ENCODE data around the gene MACROD2.

MACROD2 gene

DNA sequence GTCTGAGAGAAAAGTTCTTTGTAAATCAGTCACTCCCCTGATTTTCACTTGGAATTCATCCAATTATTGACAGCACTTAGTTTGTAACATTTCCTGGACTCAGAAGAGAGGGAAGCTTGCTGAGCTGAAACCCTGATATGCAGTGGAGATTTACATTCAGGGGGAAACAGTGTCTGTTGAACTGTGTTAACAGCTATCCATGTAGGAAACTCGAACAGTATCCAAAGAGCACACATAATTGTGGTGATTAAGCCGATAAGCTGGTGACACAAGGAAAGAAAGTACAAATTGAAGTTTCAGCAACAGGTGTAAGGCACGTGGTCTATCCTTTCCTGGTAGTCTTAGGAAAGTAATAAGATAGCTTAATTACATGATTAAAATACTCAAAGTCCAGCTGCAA, 420.2 kb downstream of the MACROD2 start:
- ATAC-seq = no peak
- no peak for TF ChIP-seq ZC3H10 (CRISPR knock-in tag; IDR thresholded peaks at IDR 0.05)
- no peak for TF ChIP-seq TCF4 (CRISPR knock-in tag; IDR thresholded peaks at IDR 0.05; ENCODE audit: borderline replicate concordance)
- no peak for TF ChIP-seq ARNTL (CRISPR knock-in tag; IDR thresholded peaks at IDR 0.05; ENCODE audit: borderline replicate concordance, low read depth)
- TF ChIP-seq RARB (CRISPR knock-in tag; IDR thresholded peaks at IDR 0.05) = no peak
- no peak for TF ChIP-seq PPARA (CRISPR knock-in tag; IDR thresholded peaks at IDR 0.05; ENCODE audit: borderline replicate concordance)
- TF ChIP-seq ZFP3 (CRISPR knock-in tag; IDR thresholded peaks at IDR 0.05) = no peak
- TF ChIP-seq, protein P1, sequence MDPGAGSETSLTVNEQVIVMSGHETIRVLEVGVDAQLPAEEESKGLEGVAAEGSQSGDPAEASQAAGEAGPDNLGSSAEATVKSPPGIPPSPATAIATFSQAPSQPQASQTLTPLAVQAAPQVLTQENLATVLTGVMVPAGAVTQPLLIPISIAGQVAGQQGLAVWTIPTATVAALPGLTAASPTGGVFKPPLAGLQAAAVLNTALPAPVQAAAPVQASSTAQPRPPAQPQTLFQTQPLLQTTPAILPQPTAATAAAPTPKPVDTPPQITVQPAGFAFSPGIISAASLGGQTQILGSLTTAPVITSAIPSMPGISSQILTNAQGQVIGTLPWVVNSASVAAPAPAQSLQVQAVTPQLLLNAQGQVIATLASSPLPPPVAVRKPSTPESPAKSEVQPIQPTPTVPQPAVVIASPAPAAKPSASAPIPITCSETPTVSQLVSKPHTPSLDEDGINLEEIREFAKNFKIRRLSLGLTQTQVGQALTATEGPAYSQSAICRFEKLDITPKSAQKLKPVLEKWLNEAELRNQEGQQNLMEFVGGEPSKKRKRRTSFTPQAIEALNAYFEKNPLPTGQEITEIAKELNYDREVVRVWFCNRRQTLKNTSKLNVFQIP (CRISPR knock-in tag; IDR thresholded peaks at IDR 0.05; ENCODE audit: borderline replicate concordance, low read depth) = no peak
- no peak for TF ChIP-seq ISL1 (CRISPR knock-in tag; IDR thresholded peaks at IDR 0.05)

- TF ChIP-seq PPARA (CRISPR knock-in tag; IDR thresholded peaks at IDR 0.05; ENCODE audit: borderline replicate concordance) (no peak), BACH2 (CRISPR knock-in tag; IDR thresholded peaks at IDR 0.05; ENCODE audit: borderline replicate concordance) (no peak), ISL1 (CRISPR knock-in tag; IDR thresholded peaks at IDR 0.05) (no peak), SNAI2 (CRISPR knock-in tag; IDR thresholded peaks at IDR 0.05) (no peak), CSDC2 (CRISPR knock-in tag; IDR thresholded peaks at IDR 0.05) (no peak), PATZ1 (CRISPR knock-in tag; IDR thresholded peaks at IDR 0.05; ENCODE audit: borderline replicate concordance) (no peak), ZFP3 (CRISPR knock-in tag; IDR thresholded peaks at IDR 0.05) (no peak), TSHZ2 (CRISPR knock-in tag; IDR thresholded peaks at IDR 0.05) (no peak), TOX (CRISPR knock-in tag; IDR thresholded peaks at IDR 0.05; ENCODE audit: borderline replicate concordance) (no peak), OSR1 (CRISPR knock-in tag; IDR thresholded peaks at IDR 0.05) (no peak), TCF4 (CRISPR knock-in tag; IDR thresholded peaks at IDR 0.05; ENCODE audit: borderline replicate concordance) (no peak), CREB5 (CRISPR knock-in tag; IDR thresholded peaks at IDR 0.05; ENCODE audit: low read depth) (no peak), ZNF8 (CRISPR knock-in tag; IDR thresholded peaks at IDR 0.05) (no peak), ZC3H10 (CRISPR knock-in tag; IDR thresholded peaks at IDR 0.05) (no peak), RARB (CRISPR knock-in tag; IDR thresholded peaks at IDR 0.05) (no peak), ESRRG (CRISPR knock-in tag; IDR thresholded peaks at IDR 0.05) (no peak), ZNF70 (CRISPR knock-in tag; IDR thresholded peaks at IDR 0.05) (no peak)
- TF ChIP-seq, protein P1 (CRISPR knock-in tag; IDR thresholded peaks at IDR 0.05; ENCODE audit: borderline replicate concordance, low read depth) = no peak
- TF ChIP-seq, protein P2, sequence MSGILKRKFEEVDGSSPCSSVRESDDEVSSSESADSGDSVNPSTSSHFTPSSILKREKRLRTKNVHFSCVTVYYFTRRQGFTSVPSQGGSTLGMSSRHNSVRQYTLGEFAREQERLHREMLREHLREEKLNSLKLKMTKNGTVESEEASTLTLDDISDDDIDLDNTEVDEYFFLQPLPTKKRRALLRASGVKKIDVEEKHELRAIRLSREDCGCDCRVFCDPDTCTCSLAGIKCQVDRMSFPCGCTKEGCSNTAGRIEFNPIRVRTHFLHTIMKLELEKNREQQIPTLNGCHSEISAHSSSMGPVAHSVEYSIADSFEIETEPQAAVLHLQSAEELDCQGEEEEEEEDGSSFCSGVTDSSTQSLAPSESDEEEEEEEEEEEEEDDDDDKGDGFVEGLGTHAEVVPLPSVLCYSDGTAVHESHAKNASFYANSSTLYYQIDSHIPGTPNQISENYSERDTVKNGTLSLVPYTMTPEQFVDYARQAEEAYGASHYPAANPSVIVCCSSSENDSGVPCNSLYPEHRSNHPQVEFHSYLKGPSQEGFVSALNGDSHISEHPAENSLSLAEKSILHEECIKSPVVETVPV (CRISPR knock-in tag; IDR thresholded peaks at IDR 0.05) = no peak
- no peak for ATAC-seq
These were observed 423.1 kb downstream of the MACROD2 start for GRCh38 chr20:14418376-14418775.
